OCI-LY7 (cell line): ENCODE measurements around the gene KHDC1. TPM values are rescaled to one million over a fixed set of nuclear protein-coding genes. Genes with fewer than 3 reads are reported as not detected.

Experiments
- BruUV-seq: library from RNA; stranded (reverse); fragments of 400-500 nt; replicated peaks from 2 replicates; lab custom pipeline; 2021; lab: Mats Ljungman, UMichigan
- CTCF ChIA-PET: fragments of 300-600 bp; sonication (Branson Sonifier 250); formaldehyde crosslinking; loops from one replicate; lab custom pipeline; 2022; ENCODE audit warnings: antibody characterized with exemption; ENCODE audit not compliant: unreplicated experiment; lab: Charles Lee
- POLR2A ChIA-PET: fragments of 300-600 bp; sonication (Branson Sonifier 250); formaldehyde crosslinking; loops from one replicate; lab custom pipeline; 2022; ENCODE audit warnings: antibody characterized with exemption; lab: Charles Lee
- DNase-seq: peaks from one replicate; pipeline ENCODE4 v3.0.0-alpha.2; 2015; ENCODE audit warnings: low spot score
- H2AFZ ChIP-seq: fragments of 200-600 bp; sonication (generic), shearing (Covaris generic); 2 replicates; pipeline ENCODE4 v1.6.1; 2014; ENCODE audit warnings: mild to moderate bottlenecking, antibody characterized with exemption, low read length, moderate library complexity
- H3K27ac ChIP-seq: fragments of 200-600 bp; sonication (generic); 2 replicates; pipeline ENCODE4 v1.5.1; 2014; ENCODE audit warnings: mixed run types, low read depth, mild to moderate bottlenecking, moderate library complexity, low read length, inconsistent platforms; ENCODE audit not compliant: poor library complexity, severe bottlenecking
- H3K36me3 ChIP-seq: fragments of 200-600 bp; sonication (generic); 2 replicates; pipeline ENCODE4 v1.6.1; 2014; ENCODE audit warnings: mild to moderate bottlenecking, antibody characterized with exemption, low read length, moderate library complexity, mixed read lengths; ENCODE audit not compliant: insufficient read depth
- H3K4me1 ChIP-seq: fragments of 200-600 bp; sonication (generic); 2 replicates; pipeline ENCODE4 v1.5.1; 2014; ENCODE audit warnings: mild to moderate bottlenecking, low read length; ENCODE audit not compliant: insufficient read depth, poor library complexity, severe bottlenecking
- H3K4me2 ChIP-seq: fragments of 200-600 bp; sonication (generic); 2 replicates; pipeline ENCODE4 v1.6.1; 2014; ENCODE audit warnings: mild to moderate bottlenecking, low read length
- H3K4me3 ChIP-seq: fragments of 200-600 bp; sonication (generic); 2 replicates; pipeline ENCODE4 v1.5.1; 2014; ENCODE audit warnings: mild to moderate bottlenecking, low read depth, low read length; ENCODE audit not compliant: poor library complexity, severe bottlenecking
- H3K79me2 ChIP-seq: fragments of 200-600 bp; sonication (generic); 2 replicates; pipeline ENCODE4 v1.6.1; 2016; ENCODE audit warnings: low read depth, mild to moderate bottlenecking, low read length, moderate library complexity, mixed read lengths; ENCODE audit not compliant: insufficient read depth
- H3K9me2 ChIP-seq: fragments of 200-600 bp; sonication (generic); 2 replicates; pipeline ENCODE4 v1.6.1; 2016; ENCODE audit warnings: mild to moderate bottlenecking, low read length, mixed read lengths; ENCODE audit not compliant: insufficient read depth
- H3K9me3 ChIP-seq: fragments of 200-600 bp; sonication (generic); 2 replicates; pipeline ENCODE4 v1.6.1; 2014; ENCODE audit warnings: mild to moderate bottlenecking, mixed run types, low read length, mixed read lengths
- H4K20me1 ChIP-seq: fragments of 200-600 bp; sonication (generic); 2 replicates; pipeline ENCODE4 v1.6.1; 2014; ENCODE audit warnings: mild to moderate bottlenecking, antibody characterized with exemption, low read length, moderate library complexity, mixed read lengths; ENCODE audit not compliant: insufficient read depth
- CTCF ChIP-seq: fragments of 200-600 bp; sonication (generic); conservative IDR thresholded peaks from 2 replicates; pipeline ENCODE4 v1.5.1; 2014; ENCODE audit warnings: mild to moderate bottlenecking, antibody characterized with exemption, low read length, moderate library complexity, mixed read lengths
- EZH2phosphoT487 ChIP-seq: fragments of 200-600 bp; sonication (generic); IDR thresholded peaks from 2 replicates; pipeline ENCODE4 v1.6.1; 2018; ENCODE audit warnings: low read depth, borderline replicate concordance, mild to moderate bottlenecking, mixed run types, antibody characterized with exemption, low read length, moderate library complexity, mixed read lengths
- intact Hi-C: fragments of 100-400 bp; cut with micrococcal nuclease; formaldehyde crosslinking; loops from one replicate; pipeline ENCODE4 v1.10.0; 2022; ENCODE audit not compliant: unreplicated experiment
- total RNA-seq, 2 experiments: library from RNA; depleted of rRNA in 1 of 2; stranded (reverse); fragments of >200 nt in 1 of 2; shearing (Covaris generic) in 1 of 2; gene quantifications; 2 replicates each; pipeline ENCODE4 v1.2.3, GENCODE V29; 2014 to 2022

KHDC1 gene
- total RNA-seq, 2 experiments from 2014 or later, result 16.2 to 22.3 TPM

GRCh38 chr6:73242001-73242400 is 21.0 kb downstream of the KHDC1 start:
- H3K4me1 ChIP-seq, result no peaks in the 10 kb centered on the region
- no peaks in the 10 kb centered on the region for H4K20me1 ChIP-seq
- no peaks in the 10 kb centered on the region for H3K79me2 ChIP-seq
- H3K4me2 ChIP-seq, result no peak overlapping the region
- intact Hi-C loops, result no loop called here
- H2AFZ ChIP-seq, result no peak overlapping the region
- H3K27ac ChIP-seq, result no peak overlapping the region
- H3K9me2 ChIP-seq, result no peaks in the 10 kb centered on the region
- no peak overlapping the region for H3K4me3 ChIP-seq
- TF ChIP-seq EZH2phosphoT487, result no peak
- no peak for TF ChIP-seq CTCF
- POLR2A ChIA-PET, result interaction anchor here (0.6 to 0.7 kb wide), 2 partner anchors 24 to 36 kb away, joined by 3 to 4 read pairs; no protein-coding TSS in a partner anchor
- no TSS peak for BruUV-seq
- DNase-seq, result no peak
- H3K9me3 ChIP-seq, result no peaks in the 10 kb centered on the region
- CTCF ChIA-PET, result no interaction called here
- no peaks in the 10 kb centered on the region for H3K36me3 ChIP-seq

GRCh38 chr6:73240730-73241129 is 22.3 kb downstream of the KHDC1 start:
- POLR2A ChIA-PET, result no interaction called here
- BruUV-seq, result no TSS peak
- H3K36me3 ChIP-seq, result no peaks in the 10 kb centered on the region
- no peak overlapping the region for H3K27ac ChIP-seq
- H3K4me3 ChIP-seq, result no peak overlapping the region
- intact Hi-C loops, result no loop called here
- CTCF ChIA-PET, result no interaction called here
- H4K20me1 ChIP-seq, result no peaks in the 10 kb centered on the region
- H3K9me3 ChIP-seq, result no peaks in the 10 kb centered on the region
- no peak for DNase-seq
- H3K79me2 ChIP-seq, result no peaks in the 10 kb centered on the region
- H3K9me2 ChIP-seq, result no peaks in the 10 kb centered on the region
- no peak overlapping the region for H2AFZ ChIP-seq
- no peaks in the 10 kb centered on the region for H3K4me1 ChIP-seq
- H3K4me2 ChIP-seq, result no peak overlapping the region
- TF ChIP-seq CTCF (no peak), EZH2phosphoT487 (no peak)

GRCh38 chr6:73236144-73236750 is 26.7 kb downstream of the KHDC1 start:
- POLR2A ChIA-PET, result interaction anchor here (0.6 to 1.6 kb wide), 6 partner anchors 8 to 1601 kb away, joined by 3 to 7 read pairs (median 4); no protein-coding TSS in a partner anchor
- CTCF ChIA-PET, result no interaction called here
- Histone ChIP-seq H3K9me3 (no peaks in the 10 kb centered on the region), H3K4me3 (no peak overlapping the region), H3K4me1 (no peaks in the 10 kb centered on the region), H4K20me1 (no peaks in the 10 kb centered on the region), H3K4me2 (no peak overlapping the region), H3K27ac (no peak overlapping the region), H2AFZ (no peak overlapping the region), H3K36me3 (no peaks in the 10 kb centered on the region), H3K9me2 (no peaks in the 10 kb centered on the region), H3K79me2 (no peaks in the 10 kb centered on the region)
- no TSS peak for BruUV-seq
- intact Hi-C loops, result no loop called here
- TF ChIP-seq CTCF (no peak), EZH2phosphoT487 (no peak)
- no peak for DNase-seq
